Measurements from ENCODE around the gene CKAP4. TPM values are rescaled to one million over a fixed set of nuclear protein-coding genes. Genes with fewer than 3 reads are reported as not detected.

The CKAP4 gene
- total and polyA plus RNA-seq, 2 experiments from 2014 or later: 139 to 151 TPM

- Histone ChIP-seq H3K27ac (no peak overlapping the region), H3K4me3 (no peak overlapping the region), H3K36me3 (no peaks in the 10 kb centered on the region), H3K27me3 (no peaks in the 10 kb centered on the region), H3K9me3 (ENCODE audit: low read depth) (no peaks in the 10 kb centered on the region), H3K4me1 (ENCODE audit: low read depth) (peaks cover 7% of the 10 kb centered on the region)
- TF ChIP-seq CTCF (IDR thresholded peaks at IDR 0.05; ENCODE audit: low read depth, low read length): no peak
- no peak for DNase-seq (ENCODE audit: low read depth in 1 of 2, low spot score in 1 of 2)
Measured at GRCh38 chr12:106213662-106214061, 34.2 kb downstream of the CKAP4 start.

GRCh38 chr12:106211973-106212372 lies 35.8 kb downstream of the CKAP4 start:
- Histone ChIP-seq H3K27me3 (no peaks in the 10 kb centered on the region), H3K4me1 (ENCODE audit: low read depth) (peaks cover 7% of the 10 kb centered on the region), H3K27ac (no peak overlapping the region), H3K36me3 (no peaks in the 10 kb centered on the region), H3K4me3 (no peak overlapping the region), H3K9me3 (ENCODE audit: low read depth) (no peaks in the 10 kb centered on the region)
- DNase-seq (ENCODE audit: low read depth in 1 of 2, low spot score in 1 of 2): no peak
- TF ChIP-seq CTCF (IDR thresholded peaks at IDR 0.05; ENCODE audit: low read depth, low read length): no peak

GRCh38 chr12:106205208-106206069 lies 42.4 kb downstream of the CKAP4 start:
- TF ChIP-seq CTCF (IDR thresholded peaks at IDR 0.05; ENCODE audit: low read depth, low read length): no peak
- Histone ChIP-seq H3K9me3 (ENCODE audit: low read depth) (no peaks in the 10 kb centered on the region), H3K36me3 (no peaks in the 10 kb centered on the region), H3K4me1 (ENCODE audit: low read depth) (no peaks in the 10 kb centered on the region), H3K27me3 (no peaks in the 10 kb centered on the region), H3K4me3 (no peak overlapping the region), H3K27ac (no peak overlapping the region)
- no peak for DNase-seq (ENCODE audit: low read depth in 1 of 2, low spot score in 1 of 2)

- Histone ChIP-seq H3K27me3 (no peaks in the 10 kb centered on the region), H3K36me3 (no peaks in the 10 kb centered on the region), H3K9me3 (ENCODE audit: low read depth) (no peaks in the 10 kb centered on the region), H3K4me1 (ENCODE audit: low read depth) (no peaks in the 10 kb centered on the region), H3K4me3 (no peak overlapping the region), H3K27ac (no peak overlapping the region)
- no peak for DNase-seq (ENCODE audit: low read depth in 1 of 2, low spot score in 1 of 2)
- TF ChIP-seq CTCF (IDR thresholded peaks at IDR 0.05; ENCODE audit: low read depth, low read length): no peak
Measured at GRCh38 chr12:106204312-106204711, 43.5 kb downstream of the CKAP4 start.

GRCh38 chr12:106197906-106198623 lies 49.8 kb downstream of the CKAP4 start:
- no peaks in the 10 kb centered on the region for H3K9me3 ChIP-seq (ENCODE audit: low read depth)
- peaks cover 12% of the 10 kb centered on the region for H3K4me1 ChIP-seq (ENCODE audit: low read depth)
- DNase-seq (ENCODE audit: low read depth in 1 of 2, low spot score in 1 of 2): no peak
- H3K4me3 ChIP-seq: no peak overlapping the region
- H3K27ac ChIP-seq: no peak overlapping the region
- no peak for TF ChIP-seq CTCF (IDR thresholded peaks at IDR 0.05; ENCODE audit: low read depth, low read length)
- H3K36me3 ChIP-seq: no peaks in the 10 kb centered on the region
- H3K27me3 ChIP-seq: no peaks in the 10 kb centered on the region

All from cardiac muscle cell (in vitro differentiated cells and primary cell).